RPMI7951 (cell line): ENCODE measurements around the gene TRAPPC8. TPM values are rescaled to one million over a fixed set of nuclear protein-coding genes. Genes with fewer than 3 reads are reported as not detected.

Experiments used
- DNase-seq: peaks from one replicate; pipeline ENCODE4 v3.0.0-alpha.2; 2012; ENCODE audit warnings: low read depth
- total RNA-seq: library from RNA; depleted of rRNA; stranded (reverse); fragments of >200 nt; shearing (Covaris generic); gene quantifications from 2 replicates; pipeline ENCODE4 v1.2.3, GENCODE V29; 2014; rRNA removed

TRAPPC8 gene
- total RNA-seq, 1 experiment from 2014 or later: 28.7 TPM

- DNase-seq: no peak
Measured at GRCh38 chr18:31795747-31796146, 147.2 kb downstream of the TRAPPC8 start.

GRCh38 chr18:31793531-31793930 lies 149.4 kb downstream of the TRAPPC8 start:
- DNase-seq: no peak

- no peak for DNase-seq
Measured at GRCh38 chr18:31792580-31792911, 150.4 kb downstream of the TRAPPC8 start.

- DNase-seq: no peak
Measured at GRCh38 chr18:31791817-31792579, 150.9 kb downstream of the TRAPPC8 start.

- DNase-seq: no peak
Measured at GRCh38 chr18:31789409-31789808, 153.5 kb downstream of the TRAPPC8 start.

GRCh38 chr18:31783059-31783458 lies 159.9 kb downstream of the TRAPPC8 start:
- DNase-seq: no peak

Other genes starting within 250 kb of the TRAPPC8 start
- not detected in 2 replicates for gene SLC25A52, start 182.2 kb downstream of the TRAPPC8 start, total RNA-seq
- 0.60 and 1.6 TPM in 2 replicates for gene RNF125, start 75.7 kb upstream of the TRAPPC8 start, total RNA-seq
- gene RNF138, start 148.7 kb upstream of the TRAPPC8 start, total RNA-seq: 36.9 and 42.4 TPM in 2 replicates
- not detected in 2 replicates for gene MEP1B, start 246.9 kb upstream of the TRAPPC8 start, total RNA-seq